Measurements from ENCODE around the gene CCDC14.

GRCh38 chr3:123893012-123893411 lies 68.0 kb downstream of the CCDC14 start:
- TF ChIP-seq CTCF (IDR thresholded peaks at IDR 0.05; ENCODE audit: insufficient read depth, low read length): no peak
- TF ChIP-seq REST (IDR thresholded peaks at IDR 0.05; ENCODE audit: insufficient replicate concordance, low read depth): no peak
- TF ChIP-seq POLR2AphosphoS5 (IDR thresholded peaks at IDR 0.05; ENCODE audit: low read depth): no peak
- TF ChIP-seq GABPA (IDR thresholded peaks at IDR 0.05; ENCODE audit: low read depth): no peak
